Endometrium (tissue), 2 donors: ENCODE results near the gene FAM241B.

ENCODE experiments used
- FAIRE-seq: peaks from 2 replicates; lab custom pipeline; 2012; peaks lifted over from hg19 to GRCh38; lab: Jason Lieb, UNC
- donor health status: control.
- donor health status: control.

The FAM241B gene

DNA sequence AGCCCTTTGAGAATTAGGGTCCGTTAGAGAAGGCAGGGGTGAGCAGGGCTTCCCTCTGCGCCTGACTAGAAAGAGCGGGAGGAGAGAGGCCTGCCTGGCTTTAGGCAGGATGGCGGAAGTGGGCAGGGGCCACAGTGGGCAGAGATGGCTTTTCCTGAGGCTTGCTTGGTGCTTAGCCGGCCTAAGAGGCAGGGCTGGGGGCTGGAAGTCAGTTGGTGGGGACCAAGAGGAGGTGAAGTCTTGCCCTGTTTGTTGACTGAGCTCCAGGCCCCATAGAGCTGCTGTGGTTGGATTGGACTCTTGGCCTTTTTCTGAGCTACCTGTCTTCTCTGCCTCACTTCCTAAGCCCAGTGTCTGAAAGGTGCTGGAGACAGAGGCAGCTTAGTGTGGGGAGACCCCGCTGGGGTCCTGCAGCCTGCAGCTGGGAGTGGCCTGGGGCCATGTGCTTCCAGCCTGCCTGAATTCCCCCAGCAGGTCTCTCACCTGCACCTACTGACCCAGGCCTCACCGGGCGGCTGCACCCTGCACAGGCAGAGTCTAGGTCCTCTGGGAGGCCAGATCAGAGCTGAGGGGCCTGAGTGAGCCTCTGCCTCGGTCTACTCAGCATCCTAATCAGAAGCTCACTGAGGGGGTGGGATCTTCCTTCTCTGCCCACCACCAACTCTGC lies 4.8 kb downstream of the FAM241B start:
- FAIRE-seq, result no peak

DNA sequence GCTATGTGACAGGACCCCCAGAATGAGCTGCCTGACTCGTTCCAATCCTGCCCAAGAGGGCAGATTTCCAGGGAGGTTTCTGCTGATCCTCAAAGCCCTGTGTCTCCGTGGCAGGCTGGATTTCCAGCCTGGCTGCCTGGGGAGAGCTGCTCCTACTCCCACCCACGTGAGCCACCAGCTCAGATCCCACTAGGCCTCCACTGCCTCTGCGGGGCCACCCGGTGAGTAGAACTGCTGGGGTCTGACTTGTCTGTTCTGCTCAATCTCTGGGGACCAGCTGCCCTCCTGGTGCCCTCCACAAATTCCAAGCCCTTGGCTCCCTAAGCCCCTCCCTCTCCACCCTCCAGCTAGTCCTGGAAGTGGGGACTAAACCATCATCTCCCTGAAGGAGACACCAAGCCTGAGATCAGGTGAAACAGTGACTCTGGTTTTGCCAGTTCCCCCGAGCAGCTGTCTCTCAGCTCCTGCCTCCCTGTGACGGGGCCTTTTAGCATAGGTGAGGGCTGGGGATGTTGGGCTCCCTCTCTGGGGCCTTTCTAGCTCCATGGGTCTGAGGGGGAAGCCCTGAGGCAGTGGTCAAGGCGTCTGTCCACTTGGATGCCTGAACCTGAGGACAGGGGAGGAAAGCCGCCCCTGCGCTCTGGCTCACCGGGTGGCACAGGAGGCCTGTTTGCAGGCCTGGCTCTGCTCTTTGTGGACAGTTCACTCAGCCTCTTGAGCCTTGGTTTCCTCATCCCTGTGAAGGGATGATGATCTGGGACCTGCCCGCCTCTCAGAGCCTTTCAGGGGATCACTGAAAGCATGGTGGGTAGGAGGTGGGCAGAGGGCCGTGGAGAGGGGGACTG lies 5.6 kb downstream of the FAM241B start:
- FAIRE-seq, result no peak

GRCh38 chr10:69636273-69636575 lies 6.2 kb downstream of the FAM241B start:
- no peak for FAIRE-seq

- FAIRE-seq, result no peak
Observed at GRCh38 chr10:69636626-69637605, 6.9 kb downstream of the FAM241B start.

DNA sequence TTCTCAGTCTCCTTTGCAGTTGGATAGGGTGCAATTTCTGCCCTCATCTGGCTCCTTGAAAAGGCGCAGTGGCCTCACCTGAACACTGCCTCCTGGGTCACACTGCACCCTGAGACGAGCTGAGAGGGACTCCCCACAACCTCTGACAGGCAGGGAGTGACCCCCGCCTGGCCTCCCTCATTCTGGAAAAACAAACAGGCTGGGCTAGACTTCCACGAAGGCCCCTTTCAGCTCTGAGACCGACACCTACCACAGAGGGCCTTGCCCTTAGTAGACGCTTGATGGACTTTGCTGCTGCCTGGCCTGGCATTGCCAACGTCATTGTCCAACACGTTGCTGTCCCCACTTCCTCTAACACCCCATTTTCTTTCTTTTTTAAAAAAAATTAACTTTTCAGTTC lies 8.6 kb downstream of the FAM241B start:
- no peak for FAIRE-seq

- FAIRE-seq, result no peak
Observed at GRCh38 chr10:69639291-69640195, 9.5 kb downstream of the FAM241B start.

- FAIRE-seq, result no peak
Observed at GRCh38 chr10:69640196-69640980, 10.3 kb downstream of the FAM241B start.

- no peak for FAIRE-seq
Observed at GRCh38 chr10:69641261-69641980, 11.4 kb downstream of the FAM241B start.

DNA sequence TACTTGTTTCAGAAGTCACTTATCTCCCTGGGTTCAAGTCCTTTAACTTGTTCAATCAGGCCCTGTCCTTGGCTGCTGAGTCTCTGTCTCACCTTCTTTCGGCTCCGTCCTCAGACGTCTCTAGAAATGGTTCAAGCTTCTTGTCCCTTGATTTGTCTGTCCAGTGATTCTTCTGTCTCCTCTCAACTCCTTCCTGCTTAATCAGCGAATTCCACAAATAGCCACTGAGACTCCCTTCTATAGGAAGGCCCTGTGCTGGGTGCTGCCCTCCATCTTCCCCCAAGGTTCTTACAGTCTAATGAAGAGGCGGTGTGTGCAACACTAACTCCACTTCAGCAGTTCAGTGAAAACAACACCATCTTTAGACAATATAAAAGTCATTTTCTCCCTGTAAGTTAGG lies 12.7 kb downstream of the FAM241B start:
- FAIRE-seq, result no peak

DNA sequence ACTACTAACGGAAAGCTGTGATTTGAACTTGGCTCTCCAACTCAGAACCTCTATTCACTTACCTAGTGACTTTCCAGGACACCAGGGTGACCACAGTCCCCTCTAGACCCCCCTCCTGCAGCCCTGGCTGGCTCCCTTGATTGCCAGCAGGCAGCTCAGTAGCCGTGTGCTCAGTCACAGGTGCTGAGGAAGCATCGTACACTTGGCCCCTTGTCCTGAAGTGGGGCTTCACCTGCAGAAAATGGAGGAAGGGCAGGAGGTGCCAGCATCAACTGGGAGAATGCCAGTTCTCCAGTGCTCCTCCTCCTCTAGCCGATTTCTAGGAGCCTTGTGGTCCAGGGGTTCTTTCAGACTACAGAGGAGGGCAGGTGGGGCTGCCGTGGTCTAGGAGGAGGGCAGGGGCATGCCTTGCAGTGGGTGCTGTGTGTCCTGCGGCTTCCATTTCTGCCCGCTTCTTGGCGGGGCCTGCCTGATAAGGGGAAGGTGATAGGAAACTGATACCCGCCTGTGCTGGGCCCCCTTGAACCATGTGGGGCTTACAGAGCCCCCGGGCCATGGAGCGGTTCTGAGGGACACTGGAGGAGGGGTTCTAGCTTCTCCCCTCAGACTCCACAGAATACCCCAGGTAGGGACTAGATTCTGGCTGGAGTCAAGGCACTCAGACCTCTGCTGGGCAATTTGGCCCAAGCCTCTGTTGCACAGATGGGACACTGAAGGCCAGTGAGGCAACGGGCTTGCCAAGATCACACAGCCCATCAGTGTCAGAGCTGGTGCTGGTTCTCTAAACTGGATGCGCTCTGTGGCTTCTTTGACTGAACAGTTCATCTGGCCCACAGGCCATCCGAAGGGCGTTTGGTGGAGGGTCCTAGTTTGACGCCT lies 14.0 kb downstream of the FAM241B start:
- FAIRE-seq, result no peak

DNA sequence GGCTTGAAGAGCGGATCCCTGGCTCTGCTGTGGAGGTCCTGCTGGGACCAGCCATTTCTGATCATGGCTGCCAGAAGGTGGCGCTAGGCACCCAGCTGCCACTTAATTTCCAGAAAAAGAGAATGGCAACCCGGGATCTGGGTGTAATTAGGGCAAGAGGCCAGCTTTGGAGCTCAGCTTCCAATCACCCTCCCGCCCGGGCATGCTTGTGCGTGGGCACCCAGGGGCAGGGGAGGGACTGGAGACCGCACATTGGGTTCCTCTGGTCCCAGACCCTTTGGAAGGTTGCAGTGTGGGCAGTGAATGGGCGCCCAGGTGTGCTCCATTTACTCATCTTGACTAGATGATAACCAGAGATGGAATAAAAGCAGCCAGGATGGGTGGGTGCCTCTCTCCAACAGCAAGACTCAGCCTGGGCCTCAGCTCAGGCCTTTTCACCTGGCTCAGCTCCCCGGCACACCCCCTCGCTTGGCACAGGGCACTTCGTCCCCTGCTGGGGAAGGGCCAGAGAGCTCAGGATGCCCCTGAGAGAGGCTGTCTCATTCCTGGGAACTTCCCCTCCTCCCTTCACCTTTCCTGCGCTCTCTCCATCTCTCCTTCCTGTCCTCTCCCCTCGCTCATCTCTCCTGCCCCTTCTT lies 14.7 kb downstream of the FAM241B start:
- no peak for FAIRE-seq

GRCh38 chr10:69645296-69646184 lies 15.5 kb downstream of the FAM241B start:
- no peak for FAIRE-seq

DNA sequence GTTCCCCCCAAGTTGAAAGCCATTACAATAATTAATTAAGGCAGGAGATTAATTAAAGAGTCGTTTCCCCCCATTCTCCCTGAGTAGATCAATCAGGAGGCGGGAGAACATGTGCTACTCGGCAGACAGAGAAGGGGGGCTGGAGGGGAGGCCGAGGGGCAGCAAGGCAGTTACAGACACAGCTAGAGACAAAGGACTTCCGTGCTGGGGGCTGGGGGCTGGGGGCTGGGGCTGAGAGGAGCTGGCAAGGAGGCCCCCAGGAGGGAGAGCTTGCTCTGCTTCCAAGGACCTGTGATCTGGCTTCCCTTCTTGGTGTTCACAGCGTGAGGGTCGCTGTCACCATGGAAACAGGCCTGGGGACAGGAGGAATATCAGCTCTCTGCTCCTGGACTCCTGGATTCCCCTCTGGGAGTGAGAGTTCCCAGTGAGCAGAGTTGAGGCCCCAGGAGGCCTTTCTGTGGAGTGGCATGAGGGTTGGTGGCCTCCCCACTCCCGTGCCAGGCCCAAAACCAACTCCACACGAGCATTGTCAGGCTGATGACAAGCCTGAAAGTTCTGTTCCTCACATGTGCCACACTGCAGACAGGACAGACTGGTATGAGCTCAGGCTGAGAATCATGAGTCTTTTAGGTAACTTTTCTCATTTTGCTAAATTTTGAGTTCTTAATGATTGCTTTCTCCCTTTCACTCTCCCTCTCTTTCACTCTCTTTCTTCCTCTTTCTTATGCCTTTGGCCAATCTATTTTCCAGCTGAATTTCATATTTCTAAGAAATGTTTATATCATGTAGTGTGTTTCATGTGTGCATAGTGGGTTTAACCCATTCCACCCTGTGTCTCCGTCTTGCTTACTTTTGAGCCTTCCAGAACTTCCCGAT lies 16.4 kb downstream of the FAM241B start:
- FAIRE-seq, result no peak

GRCh38 chr10:69647126-69647525 lies 17.1 kb downstream of the FAM241B start:
- FAIRE-seq, result no peak

GRCh38 chr10:69647819-69648218 lies 17.8 kb downstream of the FAM241B start:
- no peak for FAIRE-seq

DNA sequence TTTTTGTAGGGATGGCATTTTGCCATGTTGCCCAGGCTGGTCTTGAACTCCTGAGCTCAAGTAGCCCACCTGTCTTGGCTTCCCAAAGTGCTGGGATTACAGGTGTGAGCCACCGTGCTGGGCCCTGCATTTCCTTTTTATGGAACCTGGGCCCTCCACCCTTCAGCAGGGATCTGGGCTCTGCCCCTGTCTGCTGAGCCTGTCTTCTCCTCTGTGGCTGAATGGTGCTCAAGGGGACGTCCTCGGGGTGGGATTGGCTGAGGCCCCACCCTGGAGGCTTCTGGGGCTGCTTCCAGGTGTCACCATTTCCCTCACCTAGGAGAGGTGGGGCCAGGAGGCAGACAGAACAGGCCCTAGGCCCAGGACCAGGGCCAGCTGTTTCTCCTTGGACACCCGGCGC lies 18.4 kb downstream of the FAM241B start:
- FAIRE-seq, result no peak
